Large intestine (tissue), 3 donors: ENCODE measurements around the gene MFGE8. TPM values are rescaled to one million over a fixed set of nuclear protein-coding genes. Genes with fewer than 3 reads are reported as not detected.

Experiments
- DNase-seq, 2 donors: peaks; one replicate each; pipeline versions ENCODE4 v3.0.0 to v3.0.0-alpha.2; 2013
- H3K27ac ChIP-seq: one replicate; pipeline ENCODE4 v1.5.1; 2013; ENCODE audit warnings: low read length
- H3K27me3 ChIP-seq: 2 replicates; pipeline ENCODE4 v1.6.1; 2013; ENCODE audit warnings: low read length; ENCODE audit not compliant: control insufficient read depth, insufficient read depth
- H3K36me3 ChIP-seq: 2 replicates; pipeline ENCODE4 v1.6.1; 2013; ENCODE audit warnings: low read length; ENCODE audit not compliant: control insufficient read depth, insufficient read depth
- H3K4me1 ChIP-seq: one replicate; pipeline ENCODE4 v1.6.1; 2013; ENCODE audit warnings: low read length; ENCODE audit not compliant: control insufficient read depth, insufficient read depth
- H3K4me3 ChIP-seq: one replicate; pipeline ENCODE4 v1.5.1; 2013; ENCODE audit warnings: low read length
- H3K9me3 ChIP-seq: one replicate; pipeline ENCODE4 v1.6.1; 2013; ENCODE audit warnings: mild to moderate bottlenecking, low read depth, low read length, moderate library complexity; ENCODE audit not compliant: control insufficient read depth
- WGBS: methylation state at CpG from one replicate; pipeline ENCODE4 v1.1.5; 2013; ENCODE audit warnings: low lambda C conversion rate; ENCODE audit not compliant: insufficient coverage; 5-methylcytosine and 5-hydroxymethylcytosine counted together
- polyA plus RNA-seq: library from polyadenylated mRNA; unstranded; fragments of 120-200 nt; gene quantifications from one replicate; pipeline ENCODE4 v1.2.1, GENCODE V29; 2013

MFGE8 gene
- polyA plus RNA-seq, 1 donor: 36.7 TPM

- 76% methylated on average over 3 of the region's 4 CpGs for WGBS
Measured at GRCh38 chr15:88890495-88890894, 22.7 kb downstream of the MFGE8 start.

GRCh38 chr15:88888719-88889118 is 24.5 kb downstream of the MFGE8 start:
- DNase-seq: no peak
- Histone ChIP-seq H3K27ac (no peak overlapping the region), H3K4me1 (no peaks in the 10 kb centered on the region), H3K27me3 (peaks cover 3% of the 10 kb centered on the region), H3K36me3 (no peaks in the 10 kb centered on the region), H3K4me3 (no peak overlapping the region), H3K9me3 (no peaks in the 10 kb centered on the region)
- no CpG with 5 or more reads among the region's 5 CpGs for WGBS

More at GRCh38 chr15:88890495-88890894, 22.7 kb downstream of the MFGE8 start:
- peaks cover 7% of the 10 kb centered on the region for H3K9me3 ChIP-seq
- no peaks in the 10 kb centered on the region for H3K36me3 ChIP-seq
- peaks cover 20% of the 10 kb centered on the region for H3K27me3 ChIP-seq
- H3K4me3 ChIP-seq: no peak overlapping the region
- H3K4me1 ChIP-seq: no peaks in the 10 kb centered on the region
- no peak for DNase-seq
- H3K27ac ChIP-seq: no peak overlapping the region

GRCh38 chr15:88887068-88887580 is 26.1 kb downstream of the MFGE8 start:
- Histone ChIP-seq H3K4me3 (no peak overlapping the region), H3K4me1 (no peaks in the 10 kb centered on the region), H3K9me3 (no peaks in the 10 kb centered on the region), H3K27me3 (no peaks in the 10 kb centered on the region), H3K27ac (no peak overlapping the region), H3K36me3 (no peaks in the 10 kb centered on the region)
- DNase-seq: no peak
- no CpG with 5 or more reads among the region's 18 CpGs for WGBS

DNA sequence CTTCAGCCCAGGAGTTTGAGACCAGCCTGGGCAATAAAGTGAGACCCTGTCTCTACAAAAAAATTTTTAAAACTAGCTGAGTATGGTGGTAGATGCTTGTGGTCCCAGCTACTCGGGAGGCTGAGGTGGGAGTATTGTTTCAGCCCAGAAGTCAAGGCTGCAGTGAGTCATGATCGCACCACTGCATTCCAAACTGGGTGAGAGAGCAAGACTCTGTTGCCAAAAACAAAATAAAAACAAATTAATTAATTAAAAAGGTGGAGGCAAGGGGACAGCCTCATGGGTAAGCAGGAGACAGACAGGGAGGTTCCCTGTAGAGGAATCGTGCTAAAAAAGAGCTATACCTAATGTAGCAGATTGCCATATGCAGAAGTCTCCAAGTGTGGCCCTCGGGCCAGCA is 30.4 kb downstream of the MFGE8 start:
- Histone ChIP-seq H3K9me3 (no peaks in the 10 kb centered on the region), H3K4me1 (no peaks in the 10 kb centered on the region), H3K27ac (no peak overlapping the region), H3K4me3 (no peak overlapping the region), H3K36me3 (no peaks in the 10 kb centered on the region), H3K27me3 (no peaks in the 10 kb centered on the region)
- DNase-seq: no peak
- 80% methylated on average over 1 of the region's 4 CpGs for WGBS

GRCh38 chr15:88881775-88882174 is 31.4 kb downstream of the MFGE8 start:
- WGBS: no CpG with 5 or more reads among the region's 3 CpGs

DNA sequence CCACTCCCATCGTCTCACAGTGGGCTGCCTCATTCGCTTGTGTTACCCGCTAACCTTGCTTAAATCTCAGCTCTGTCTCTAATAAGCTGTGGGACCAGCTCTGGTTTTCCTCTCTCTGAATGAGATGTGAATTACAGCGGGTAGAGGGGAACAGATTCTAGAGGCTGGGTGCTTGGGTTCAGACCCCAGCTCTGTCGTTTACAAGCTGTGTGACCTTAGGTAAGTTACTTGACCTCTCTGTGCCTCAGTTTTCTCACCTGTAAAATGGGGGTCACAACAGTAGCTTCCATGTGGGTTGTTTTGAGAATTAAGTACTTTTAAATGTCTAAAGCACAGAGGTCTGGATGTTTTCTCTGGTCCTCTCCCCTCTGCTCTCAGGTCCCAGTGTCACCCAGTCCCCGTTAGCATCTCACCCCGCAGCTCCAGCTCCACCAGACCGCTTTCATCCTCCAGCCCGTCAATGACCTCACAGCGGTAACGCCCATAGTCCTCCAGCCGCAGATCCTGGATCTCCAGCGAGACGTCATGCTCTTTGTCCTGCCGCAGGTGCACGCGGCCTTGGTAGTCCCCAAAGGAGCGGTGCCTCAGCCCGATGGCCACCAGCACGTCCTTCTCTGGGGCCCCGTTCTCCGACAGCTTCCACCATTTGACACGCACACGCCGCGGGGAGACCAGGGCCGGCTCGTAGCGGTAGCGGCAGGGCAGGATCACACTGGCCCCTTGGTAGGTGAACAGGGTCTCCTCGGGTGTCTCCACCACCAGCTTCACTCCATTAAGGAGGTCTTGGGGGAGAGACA is 32.0 kb downstream of the MFGE8 start:
- H3K4me3 ChIP-seq: no peak overlapping the region
- no peak overlapping the region for H3K27ac ChIP-seq
- no CpG with 5 or more reads among the region's 31 CpGs for WGBS
- no peak for DNase-seq
- H3K27me3 ChIP-seq: no peaks in the 10 kb centered on the region
- no peaks in the 10 kb centered on the region for H3K36me3 ChIP-seq
- H3K4me1 ChIP-seq: no peaks in the 10 kb centered on the region
- H3K9me3 ChIP-seq: no peaks in the 10 kb centered on the region

More at GRCh38 chr15:88881775-88882174, 31.4 kb downstream of the MFGE8 start:
- Histone ChIP-seq H3K4me1 (no peaks in the 10 kb centered on the region), H3K9me3 (no peaks in the 10 kb centered on the region), H3K36me3 (no peaks in the 10 kb centered on the region), H3K27me3 (no peaks in the 10 kb centered on the region), H3K27ac (no peak overlapping the region), H3K4me3 (no peak overlapping the region)
- DNase-seq: no peak

GRCh38 chr15:88878720-88879184 is 34.4 kb downstream of the MFGE8 start:
- WGBS: no CpG with 5 or more reads among the region's 18 CpGs

DNA sequence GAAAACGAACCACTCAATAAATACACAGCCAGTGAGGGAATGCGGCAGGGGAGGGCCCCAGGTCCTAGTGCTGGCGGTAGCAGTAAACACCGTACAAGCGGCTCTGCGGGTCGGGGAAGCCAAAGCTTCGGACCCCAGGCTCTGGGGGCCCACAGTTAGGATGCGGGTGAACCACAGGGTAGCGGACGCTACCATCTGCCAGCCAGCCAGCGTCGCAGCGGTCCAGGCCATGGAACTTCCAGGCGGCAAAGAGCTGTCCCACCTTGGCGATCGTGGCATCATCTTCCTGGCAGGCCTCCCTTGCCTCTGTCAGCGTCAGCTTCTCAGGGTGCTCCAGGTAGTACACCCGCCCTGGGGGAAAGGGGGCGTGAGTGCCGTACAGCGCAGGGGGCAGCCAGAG is 35.3 kb downstream of the MFGE8 start:
- H3K4me1 ChIP-seq: no peaks in the 10 kb centered on the region
- H3K27ac ChIP-seq: no peak overlapping the region
- no peak overlapping the region for H3K4me3 ChIP-seq
- H3K36me3 ChIP-seq: no peaks in the 10 kb centered on the region
- no peaks in the 10 kb centered on the region for H3K9me3 ChIP-seq
- H3K27me3 ChIP-seq: peaks cover 10% of the 10 kb centered on the region
- no peak for DNase-seq
- WGBS: no CpG with 5 or more reads among the region's 22 CpGs

More at GRCh38 chr15:88878720-88879184, 34.4 kb downstream of the MFGE8 start:
- Histone ChIP-seq H3K27ac (no peak overlapping the region), H3K36me3 (no peaks in the 10 kb centered on the region), H3K27me3 (peaks cover 4% of the 10 kb centered on the region), H3K4me1 (no peaks in the 10 kb centered on the region), H3K4me3 (no peak overlapping the region), H3K9me3 (no peaks in the 10 kb centered on the region)
- DNase-seq: no peak

- Histone ChIP-seq H3K36me3 (no peaks in the 10 kb centered on the region), H3K27ac (no peak overlapping the region), H3K9me3 (no peaks in the 10 kb centered on the region), H3K27me3 (peaks cover 14% of the 10 kb centered on the region), H3K4me1 (no peaks in the 10 kb centered on the region), H3K4me3 (no peak overlapping the region)
- no peak for DNase-seq
- 100% methylated on average over 2 of the region's 11 CpGs for WGBS
Measured at GRCh38 chr15:88877415-88877814, 35.8 kb downstream of the MFGE8 start.

GRCh38 chr15:88876573-88876972 is 36.6 kb downstream of the MFGE8 start:
- Histone ChIP-seq H3K4me3 (no peak overlapping the region), H3K27me3 (peaks cover 21% of the 10 kb centered on the region), H3K27ac (no peak overlapping the region), H3K4me1 (no peaks in the 10 kb centered on the region), H3K36me3 (no peaks in the 10 kb centered on the region), H3K9me3 (no peaks in the 10 kb centered on the region)
- DNase-seq: no peak
- WGBS: no CpG with 5 or more reads among the region's 10 CpGs
